ENCODE results near the gene MEAF6.

Gene MEAF6

GRCh38 chr1:37473431-37474045 is 41.0 kb downstream of the MEAF6 start:
- DNase-seq (ENCODE audit: low read depth), result no peak

GRCh38 chr1:37472994-37473393 is 41.6 kb downstream of the MEAF6 start:
- no peak for DNase-seq (ENCODE audit: low read depth)

GRCh38 chr1:37472281-37472680 is 42.3 kb downstream of the MEAF6 start:
- DNase-seq (ENCODE audit: low read depth), result no peak

- DNase-seq (ENCODE audit: low read depth), result no peak
Measured at GRCh38 chr1:37471345-37472231, 43.0 kb downstream of the MEAF6 start.

GRCh38 chr1:37469386-37469785 is 45.2 kb downstream of the MEAF6 start:
- no peak for DNase-seq (ENCODE audit: low read depth)

- no peak for DNase-seq (ENCODE audit: low read depth)
Measured at GRCh38 chr1:37468037-37468436, 46.5 kb downstream of the MEAF6 start.

GRCh38 chr1:37465593-37466517 is 48.7 kb downstream of the MEAF6 start:
- DNase-seq (ENCODE audit: low read depth), result no peak

- no peak for DNase-seq (ENCODE audit: low read depth)
Measured at GRCh38 chr1:37464443-37464842, 50.1 kb downstream of the MEAF6 start.

GRCh38 chr1:37461698-37462436 is 52.7 kb downstream of the MEAF6 start:
- DNase-seq (ENCODE audit: low read depth), result no peak

GRCh38 chr1:37458551-37458950 is 56.0 kb downstream of the MEAF6 start:
- DNase-seq (ENCODE audit: low read depth), result no peak

- DNase-seq (ENCODE audit: low read depth), result no peak
Measured at GRCh38 chr1:37456614-37457013, 58.0 kb downstream of the MEAF6 start.

GRCh38 chr1:37455516-37455915 is 59.0 kb downstream of the MEAF6 start:
- no peak for DNase-seq (ENCODE audit: low read depth)

GRCh38 chr1:37453647-37454046 is 60.9 kb downstream of the MEAF6 start:
- no peak for DNase-seq (ENCODE audit: low read depth)

- no peak for DNase-seq (ENCODE audit: low read depth)
Measured at GRCh38 chr1:37452416-37452815, 62.1 kb downstream of the MEAF6 start.

GRCh38 chr1:37449936-37450335 is 64.6 kb downstream of the MEAF6 start:
- no peak for DNase-seq (ENCODE audit: low read depth)

GRCh38 chr1:37448691-37449417 is 65.7 kb downstream of the MEAF6 start:
- no peak for DNase-seq (ENCODE audit: low read depth)

GRCh38 chr1:37448185-37448584 is 66.4 kb downstream of the MEAF6 start:
- DNase-seq (ENCODE audit: low read depth), result no peak

- DNase-seq (ENCODE audit: low read depth), result no peak
Measured at GRCh38 chr1:37446874-37447273, 67.7 kb downstream of the MEAF6 start.

- no peak for DNase-seq (ENCODE audit: low read depth)
Measured at GRCh38 chr1:37442644-37443043, 71.9 kb downstream of the MEAF6 start.
